Measurements from ENCODE around the gene ATP6V0D1.

ATP6V0D1 gene

DNA sequence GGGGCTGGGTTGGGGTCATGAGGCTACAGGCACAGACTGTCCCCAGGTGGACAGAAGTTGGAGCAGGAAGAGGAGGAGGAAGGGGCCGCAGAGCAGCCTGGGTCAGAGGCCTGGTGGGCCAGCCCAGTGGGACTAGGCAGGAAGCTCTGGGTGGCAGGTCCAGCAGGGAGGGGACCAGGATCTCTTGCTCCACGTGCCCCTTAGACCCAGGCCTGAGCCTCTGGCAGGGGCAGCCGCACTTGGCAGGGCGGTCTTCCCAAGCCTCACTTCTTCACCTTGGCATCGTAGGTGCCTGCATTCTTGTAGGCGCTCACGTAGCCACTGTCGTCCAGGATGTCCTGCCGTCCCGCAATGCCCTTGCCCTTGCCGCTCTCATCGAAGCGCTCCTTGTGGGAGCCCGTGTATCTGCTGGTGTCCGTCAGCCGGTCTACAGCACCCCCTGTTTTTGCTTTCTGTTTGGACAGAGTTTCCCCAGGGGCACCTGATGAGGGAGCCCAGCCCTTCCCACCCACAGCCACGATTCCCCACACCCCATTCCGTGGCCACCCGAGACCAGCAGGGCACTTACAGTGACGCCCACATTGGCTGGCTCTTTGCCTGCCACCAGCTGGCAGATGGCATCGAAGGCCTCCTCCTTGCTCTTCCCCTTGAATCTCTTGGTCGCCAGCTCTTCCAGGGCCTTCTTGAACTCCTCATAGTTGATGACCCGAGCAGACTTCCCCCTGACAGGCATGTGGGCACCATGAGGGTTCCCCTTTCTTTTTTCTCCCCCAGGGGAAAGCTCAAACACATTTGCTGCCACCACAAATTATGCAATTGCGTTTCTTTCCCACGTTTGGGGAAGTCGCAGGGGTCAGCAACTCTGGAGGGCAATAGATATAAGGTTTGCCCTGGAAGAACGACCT lies 90.8 kb downstream of the ATP6V0D1 start:
- DNase-seq = no peak

- no peak for DNase-seq
Observed at GRCh38 chr16:67388591-67388990, 92.4 kb downstream of the ATP6V0D1 start.

GRCh38 chr16:67388191-67388590 lies 92.8 kb downstream of the ATP6V0D1 start:
- DNase-seq = no peak
